H9 (cell line): ENCODE data around the gene SH2D6. TPM values are rescaled to one million over a fixed set of nuclear protein-coding genes. Genes with fewer than 3 reads are reported as not detected.
A peak's percentile ranks its signal among the peaks of the same experiment; 100 is the strongest.

Experiments
- DNase-seq: peaks from one replicate; pipeline ENCODE4 v3.0.0-alpha.2; 2017
- H2AFZ ChIP-seq: one replicate; pipeline ENCODE4 v1.6.1; 2013; ENCODE audit warnings: mild to moderate bottlenecking, low read length, control low read depth, moderate library complexity
- H2AK5ac ChIP-seq: 2 replicates; pipeline ENCODE4 v1.6.1; 2013; ENCODE audit warnings: low read length, control low read depth, mixed read lengths; ENCODE audit not compliant: insufficient read length
- H2BK120ac ChIP-seq: one replicate; pipeline ENCODE4 v1.6.1; 2013; ENCODE audit warnings: low read depth, mild to moderate bottlenecking, low read length, control low read depth, inconsistent platforms; ENCODE audit not compliant: poor library complexity, severe bottlenecking
- H2BK12ac ChIP-seq: 2 replicates; pipeline ENCODE4 v1.6.1; 2013; ENCODE audit warnings: low read length, control low read depth, mixed read lengths, low read depth; ENCODE audit not compliant: insufficient read length
- H2BK15ac ChIP-seq: 2 replicates; pipeline ENCODE4 v1.6.1; 2013; ENCODE audit warnings: low read depth, low read length, control low read depth
- H2BK20ac ChIP-seq: one replicate; pipeline ENCODE4 v1.6.1; 2013; ENCODE audit warnings: low read depth, mild to moderate bottlenecking, low read length, control low read depth, inconsistent platforms; ENCODE audit not compliant: poor library complexity, severe bottlenecking
- H2BK5ac ChIP-seq: 2 replicates; pipeline ENCODE4 v1.6.1; 2013; ENCODE audit warnings: low read length, control low read depth, mixed read lengths; ENCODE audit not compliant: insufficient read length
- H3K14ac ChIP-seq: 2 replicates; pipeline ENCODE4 v1.6.1; 2013; ENCODE audit warnings: low read length, control low read depth; ENCODE audit not compliant: insufficient read depth
- H3K18ac ChIP-seq: 2 replicates; pipeline ENCODE4 v1.6.1; 2013; ENCODE audit warnings: low read depth, mild to moderate bottlenecking, mixed read lengths, low read length, control low read depth; ENCODE audit not compliant: insufficient read length
- H3K23ac ChIP-seq: 2 replicates; pipeline ENCODE4 v1.6.1; 2013; ENCODE audit warnings: low read length, control low read depth, mixed read lengths, low read depth; ENCODE audit not compliant: insufficient read length
- H3K23me2 ChIP-seq: 2 replicates; pipeline ENCODE4 v1.6.1; 2013; ENCODE audit warnings: low read depth, mild to moderate bottlenecking, mixed read lengths, low read length, control low read depth; ENCODE audit not compliant: insufficient read length, poor library complexity, severe bottlenecking
- H3K27ac ChIP-seq: 2 replicates; pipeline ENCODE4 v1.5.1; 2013; ENCODE audit warnings: low read length, control low read depth, mixed read lengths, low read depth; ENCODE audit not compliant: insufficient read length
- H3K27me3 ChIP-seq: 2 replicates; pipeline ENCODE4 v1.6.1; 2013; ENCODE audit warnings: low read length, control low read depth, inconsistent platforms; ENCODE audit not compliant: insufficient read depth
- H3K4ac ChIP-seq: 2 replicates; pipeline ENCODE4 v1.6.1; 2013; ENCODE audit warnings: low read depth, mild to moderate bottlenecking, control low read depth, inconsistent platforms, low read length, moderate library complexity
- H3K4me1 ChIP-seq: 2 replicates; pipeline ENCODE4 v1.6.1; 2013; ENCODE audit warnings: low read length, control low read depth, inconsistent platforms; ENCODE audit not compliant: insufficient read depth
- H3K4me2 ChIP-seq: 2 replicates; pipeline ENCODE4 v1.6.1; 2013; ENCODE audit warnings: low read length, control low read depth, mixed read lengths; ENCODE audit not compliant: insufficient read length, insufficient read depth
- H3K56ac ChIP-seq: 2 replicates; pipeline ENCODE4 v1.6.1; 2013; ENCODE audit warnings: low read depth, mild to moderate bottlenecking, mixed read lengths, low read length, control low read depth; ENCODE audit not compliant: insufficient read length
- H3K79me1 ChIP-seq: 2 replicates; pipeline ENCODE4 v1.6.1; 2013; ENCODE audit warnings: low read depth, mild to moderate bottlenecking, moderate library complexity, low read length, control low read depth, inconsistent platforms; ENCODE audit not compliant: insufficient read depth, poor library complexity, severe bottlenecking
- H3K79me2 ChIP-seq: 2 replicates; pipeline ENCODE4 v1.6.1; 2013; ENCODE audit warnings: low read length, control low read depth, inconsistent platforms; ENCODE audit not compliant: insufficient read depth
- H3K9ac ChIP-seq: 2 replicates; pipeline ENCODE4 v1.6.1; 2013; ENCODE audit warnings: low read length, control low read depth, mixed read lengths; ENCODE audit not compliant: insufficient read length; ENCODE audit errors: extremely low read depth
- H3K9me3 ChIP-seq: one replicate; pipeline ENCODE4 v1.6.1; 2013; ENCODE audit warnings: low read depth, low read length, inconsistent platforms; ENCODE audit not compliant: control insufficient read depth
- H3T11ph ChIP-seq: one replicate; pipeline ENCODE4 v1.6.1; 2013; ENCODE audit warnings: mild to moderate bottlenecking, low read length, control low read depth, inconsistent platforms
- H4K20me1 ChIP-seq: one replicate; pipeline ENCODE4 v1.6.1; 2013; ENCODE audit not compliant: control insufficient read depth, insufficient read length, insufficient read depth
- H4K5ac ChIP-seq: 2 replicates; pipeline ENCODE4 v1.6.1; 2013; ENCODE audit warnings: low read depth, mild to moderate bottlenecking, mixed read lengths, low read length, control low read depth; ENCODE audit not compliant: insufficient read length
- H4K8ac ChIP-seq: replicated peaks from 2 replicates; pipeline ENCODE4 v1.6.1; 2013; ENCODE audit warnings: low read length, control low read depth, mixed read lengths, low read depth; ENCODE audit not compliant: insufficient read length
- H4K91ac ChIP-seq: 2 replicates; pipeline ENCODE4 v1.6.1; 2013; ENCODE audit warnings: low read depth, mild to moderate bottlenecking, moderate library complexity, mixed read lengths, low read length, control low read depth; ENCODE audit not compliant: insufficient read length
- H3K27ac Mint-ChIP-seq, 3 experiments: 2 replicates in 2 of 3; 3 replicates in 1 of 3; pipeline ENCODE4 v1.8.0; 2020 to 2021; ENCODE audit warnings: mixed read lengths in 3 of 3, mild to moderate bottlenecking in 1 of 3, moderate library complexity in 1 of 3
- H3K27me3 Mint-ChIP-seq: 2 replicates; pipeline ENCODE4 v1.8.0; 2021; ENCODE audit warnings: low read depth, mild to moderate bottlenecking, moderate library complexity, mixed read lengths
- H3K36me3 Mint-ChIP-seq, 3 experiments: 2 replicates in 2 of 3; 3 replicates in 1 of 3; pipeline ENCODE4 v1.8.0; 2020 to 2021; ENCODE audit warnings: low read depth in 3 of 3, mixed read lengths in 3 of 3; ENCODE audit not compliant: insufficient read depth in 1 of 3
- H3K4me1 Mint-ChIP-seq, 2 experiments: 2 replicates each; pipeline ENCODE4 v1.8.0; 2020; ENCODE audit warnings: mixed read lengths in 2 of 2
- H3K4me3 Mint-ChIP-seq, 2 experiments: 2 replicates in 1 of 2; 3 replicates in 1 of 2; pipeline ENCODE4 v1.8.0; 2020 to 2021; ENCODE audit warnings: mild to moderate bottlenecking in 2 of 2, mixed read lengths in 2 of 2, moderate library complexity in 1 of 2
- H3K9me3 Mint-ChIP-seq, 2 experiments: 2 replicates in 1 of 2; 3 replicates in 1 of 2; pipeline ENCODE4 v1.8.0; 2020; ENCODE audit warnings: mild to moderate bottlenecking in 2 of 2, mixed read lengths in 2 of 2, moderate library complexity in 1 of 2
- CTCF ChIP-seq: fragments of 200-600 bp; sonication (generic); conservative IDR thresholded peaks from 3 replicates; pipeline ENCODE4 v1.8.0; 2021; ENCODE audit warnings: antibody characterized with exemption, mild to moderate bottlenecking
- WGBS: extraction: QIAGEN DNeasy Blood & Tissue Kit; methylation state at CpG from one replicate; pipeline ENCODE4 v1.1.7; 2013; ENCODE audit warnings: missing lambda C conversion rate, low lambda C conversion rate, mixed read lengths; ENCODE audit not compliant: insufficient read length; ENCODE audit errors: extremely low coverage; 5-methylcytosine and 5-hydroxymethylcytosine counted together
- long read RNA-seq: library from polyadenylated mRNA; unstranded; transcript quantifications from one replicate; pipeline ENCODE4 v2.0.0, GENCODE V29; 2020
- total RNA-seq: library from RNA; stranded (reverse); gene quantifications from 2 replicates; pipeline ENCODE4 v1.2.1, GENCODE V29; 2021

SH2D6 gene
- 0.61 TPM in 2 replicates for total RNA-seq
- long read RNA-seq, result 0 reads

- WGBS, result no CpG with 5 or more reads among the region's 57 CpGs
- H3K36me3 Mint-ChIP-seq, result no peaks in the 10 kb centered on the region
- H4K20me1 ChIP-seq, result peaks cover 2% of the 10 kb centered on the region
Measured at GRCh38 chr2:85418132-85419008, at the start of gene SH2D6. Gene SH2D6 (plus strand): TSS chr2:85418714. CDS start chr2:85429466, 10,752 bp downstream.

More at GRCh38 chr2:85418132-85419008, at the start of gene SH2D6:
- Histone ChIP-seq H4K91ac (peak within 1 kb of the TSS; percentile 12), H3K23ac (no peak within 1 kb of the TSS), H3K79me1 (no peaks in the 10 kb centered on the region), H3K4me2 (peak within 1 kb of the TSS; percentile 32), H3K18ac (peak within 1 kb of the TSS; percentile 80), H3K14ac (peak within 1 kb of the TSS; percentile 79), H3K23me2 (peaks cover 10% of the 10 kb centered on the region), H3K9ac (peak within 1 kb of the TSS; percentile 60), H2BK20ac (no peak within 1 kb of the TSS), H2BK12ac (no peak within 1 kb of the TSS), H3K4ac (no peak within 1 kb of the TSS), H4K5ac (no peak within 1 kb of the TSS), H2BK15ac (no peak within 1 kb of the TSS), H3K79me2 (no peaks in the 10 kb centered on the region), H3T11ph (no peak within 1 kb of the TSS), H2AFZ (no peak within 1 kb of the TSS), H2BK120ac (no peak within 1 kb of the TSS), H3K9me3 (no peaks in the 10 kb centered on the region), H3K4me1 (peaks cover 6% of the 10 kb centered on the region; the same call in 1 of the 2 replicates), H4K8ac (no peak within 1 kb of the TSS), H3K56ac (no peak within 1 kb of the TSS), H2AK5ac (no peak within 1 kb of the TSS), H3K27ac (no peak within 1 kb of the TSS), H3K27me3 (no peaks in the 10 kb centered on the region), H2BK5ac (no peak within 1 kb of the TSS)
- no peaks in the 10 kb centered on the region for H3K9me3 Mint-ChIP-seq
- peaks cover 28 to 29% of the 10 kb centered on the region in 2 experiments for H3K4me1 Mint-ChIP-seq
- H3K27me3 Mint-ChIP-seq, result peaks cover 2% of the 10 kb centered on the region
- peak; percentile 89 for DNase-seq
- peak within 1 kb of the TSS; percentile 88 to 91 for H3K4me3 Mint-ChIP-seq
- TF ChIP-seq CTCF, result no peak
- peak within 1 kb of the TSS; percentile 90 to 100 (median 98) for H3K27ac Mint-ChIP-seq
